ENCODE measurements around the gene FAM131C. TPM values are rescaled to one million over a fixed set of nuclear protein-coding genes. Genes with fewer than 3 reads are reported as not detected.

The FAM131C gene
- total and polyA plus RNA-seq, 10 of the 15 experiments (the other 5 are each of a cell fraction or from before 2014, with no cell fraction given), result 0.03 TPM; not detected in 9

DNA sequence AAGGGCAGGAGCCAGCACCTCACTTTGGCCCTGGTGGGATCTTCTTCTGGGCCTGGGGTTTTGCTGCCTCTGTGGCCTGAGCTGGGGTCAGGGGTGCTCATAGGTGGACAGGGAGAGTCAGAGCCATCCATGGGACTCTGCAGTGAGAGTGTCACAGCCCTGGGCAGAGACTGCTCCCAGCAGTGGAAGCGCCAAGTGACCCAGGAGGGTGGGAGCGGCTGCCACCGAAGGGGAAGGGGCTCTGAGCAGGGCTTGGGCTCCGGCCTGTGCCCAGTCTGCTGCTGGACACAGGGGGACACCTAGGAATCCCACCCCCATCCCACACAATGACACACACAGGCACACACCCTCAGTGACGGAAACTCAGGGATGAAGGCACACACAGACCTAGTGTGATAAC, 29.5 kb downstream of the FAM131C start:
- ChIA-PET POLR2A (no interaction called here), RAD21 (ENCODE audit: unreplicated experiment) (interaction anchor here (0.6 kb wide), 1 partner anchor 88 kb away, joined by 3 read pairs; no protein-coding TSS in a partner anchor), CTCF (interaction anchor here (1.2 to 1.9 kb wide), 2 partner anchors 37 to 229 kb away, joined by 3 to 5 read pairs; no protein-coding TSS in a partner anchor), SMC1A (ENCODE audit: uncharacterized antibody, unreplicated experiment) (no interaction called here)
- in situ Hi-C loops (cut with MboI), result no loop called here
- Histone ChIP-seq H3K27me3 (replicated peaks in 1 of 2; ENCODE audit: control insufficient read depth in 2 of 2, insufficient read depth in 2 of 2, low read length in 1 of 2) (no peaks in the 10 kb centered on the region; a peak in 2 of 4 replicates), H3K4me3 (no peak overlapping the region), H3K4me2 (ENCODE audit: control insufficient read depth, insufficient read depth) (no peak overlapping the region), H3K79me2 (ENCODE audit: control insufficient read depth, insufficient read depth, low read length) (no peaks in the 10 kb centered on the region), H4K20me1 (ENCODE audit: control insufficient read depth, insufficient read depth) (no peaks in the 10 kb centered on the region), H3K9me3 (replicated peaks; ENCODE audit: control insufficient read depth, insufficient read depth, low read length) (no peaks in the 10 kb centered on the region), H3K36me3 (ENCODE audit: control insufficient read depth in 2 of 2, insufficient read depth in 2 of 2, low read length in 1 of 2) (no peaks in the 10 kb centered on the region), H3K27ac (ENCODE audit: control insufficient read depth, insufficient read depth) (no peak overlapping the region), H3K9ac (ENCODE audit: control insufficient read depth, insufficient read depth, low read length) (no peak overlapping the region), H2AFZ (ENCODE audit: control insufficient read depth, low read depth, low read length) (no peak overlapping the region), H3K4me1 (ENCODE audit: control insufficient read depth, insufficient read depth, low read length) (no peaks in the 10 kb centered on the region)
- WGBS (ENCODE audit: insufficient coverage, insufficient replicate concordance, low lambda C conversion rate, missing lambda C conversion rate), result 53% methylated on average over 5 of the region's 5 CpGs
- intact Hi-C loops (cut with micrococcal nuclease; ENCODE audit: unreplicated experiment), result no loop called here
- TF ChIP-seq, protein P1, sequence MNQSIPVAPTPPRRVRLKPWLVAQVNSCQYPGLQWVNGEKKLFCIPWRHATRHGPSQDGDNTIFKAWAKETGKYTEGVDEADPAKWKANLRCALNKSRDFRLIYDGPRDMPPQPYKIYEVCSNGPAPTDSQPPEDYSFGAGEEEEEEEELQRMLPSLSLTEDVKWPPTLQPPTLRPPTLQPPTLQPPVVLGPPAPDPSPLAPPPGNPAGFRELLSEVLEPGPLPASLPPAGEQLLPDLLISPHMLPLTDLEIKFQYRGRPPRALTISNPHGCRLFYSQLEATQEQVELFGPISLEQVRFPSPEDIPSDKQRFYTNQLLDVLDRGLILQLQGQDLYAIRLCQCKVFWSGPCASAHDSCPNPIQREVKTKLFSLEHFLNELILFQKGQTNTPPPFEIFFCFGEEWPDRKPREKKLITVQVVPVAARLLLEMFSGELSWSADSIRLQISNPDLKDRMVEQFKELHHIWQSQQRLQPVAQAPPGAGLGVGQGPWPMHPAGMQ (IDR thresholded peaks at IDR 0.05; ENCODE audit: borderline replicate concordance), result no peak
- TF ChIP-seq CBX3 (IDR thresholded peaks at IDR 0.05; ENCODE audit: borderline replicate concordance, low read depth) (no peak), IRF4 (IDR thresholded peaks at IDR 0.05; ENCODE audit: low read depth, low read length) (no peak), FOXM1 (IDR thresholded peaks at IDR 0.05; ENCODE audit: low read depth, low read length) (no peak), HDAC6 (IDR thresholded peaks at IDR 0.05; ENCODE audit: unreplicated experiment) (no peak), MEF2B (IDR thresholded peaks at IDR 0.05; ENCODE audit: partially characterized antibody, poor library complexity, severe bottlenecking) (no peak), POLR2AphosphoS5 (IDR thresholded peaks at IDR 0.05; ENCODE audit: low read length) (no peak)
- TF ChIP-seq, protein P2, sequence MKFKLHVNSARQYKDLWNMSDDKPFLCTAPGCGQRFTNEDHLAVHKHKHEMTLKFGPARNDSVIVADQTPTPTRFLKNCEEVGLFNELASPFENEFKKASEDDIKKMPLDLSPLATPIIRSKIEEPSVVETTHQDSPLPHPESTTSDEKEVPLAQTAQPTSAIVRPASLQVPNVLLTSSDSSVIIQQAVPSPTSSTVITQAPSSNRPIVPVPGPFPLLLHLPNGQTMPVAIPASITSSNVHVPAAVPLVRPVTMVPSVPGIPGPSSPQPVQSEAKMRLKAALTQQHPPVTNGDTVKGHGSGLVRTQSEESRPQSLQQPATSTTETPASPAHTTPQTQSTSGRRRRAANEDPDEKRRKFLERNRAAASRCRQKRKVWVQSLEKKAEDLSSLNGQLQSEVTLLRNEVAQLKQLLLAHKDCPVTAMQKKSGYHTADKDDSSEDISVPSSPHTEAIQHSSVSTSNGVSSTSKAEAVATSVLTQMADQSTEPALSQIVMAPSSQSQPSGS (IDR thresholded peaks at IDR 0.05; ENCODE audit: low read length), result no peak
- TF ChIP-seq, protein P3, sequence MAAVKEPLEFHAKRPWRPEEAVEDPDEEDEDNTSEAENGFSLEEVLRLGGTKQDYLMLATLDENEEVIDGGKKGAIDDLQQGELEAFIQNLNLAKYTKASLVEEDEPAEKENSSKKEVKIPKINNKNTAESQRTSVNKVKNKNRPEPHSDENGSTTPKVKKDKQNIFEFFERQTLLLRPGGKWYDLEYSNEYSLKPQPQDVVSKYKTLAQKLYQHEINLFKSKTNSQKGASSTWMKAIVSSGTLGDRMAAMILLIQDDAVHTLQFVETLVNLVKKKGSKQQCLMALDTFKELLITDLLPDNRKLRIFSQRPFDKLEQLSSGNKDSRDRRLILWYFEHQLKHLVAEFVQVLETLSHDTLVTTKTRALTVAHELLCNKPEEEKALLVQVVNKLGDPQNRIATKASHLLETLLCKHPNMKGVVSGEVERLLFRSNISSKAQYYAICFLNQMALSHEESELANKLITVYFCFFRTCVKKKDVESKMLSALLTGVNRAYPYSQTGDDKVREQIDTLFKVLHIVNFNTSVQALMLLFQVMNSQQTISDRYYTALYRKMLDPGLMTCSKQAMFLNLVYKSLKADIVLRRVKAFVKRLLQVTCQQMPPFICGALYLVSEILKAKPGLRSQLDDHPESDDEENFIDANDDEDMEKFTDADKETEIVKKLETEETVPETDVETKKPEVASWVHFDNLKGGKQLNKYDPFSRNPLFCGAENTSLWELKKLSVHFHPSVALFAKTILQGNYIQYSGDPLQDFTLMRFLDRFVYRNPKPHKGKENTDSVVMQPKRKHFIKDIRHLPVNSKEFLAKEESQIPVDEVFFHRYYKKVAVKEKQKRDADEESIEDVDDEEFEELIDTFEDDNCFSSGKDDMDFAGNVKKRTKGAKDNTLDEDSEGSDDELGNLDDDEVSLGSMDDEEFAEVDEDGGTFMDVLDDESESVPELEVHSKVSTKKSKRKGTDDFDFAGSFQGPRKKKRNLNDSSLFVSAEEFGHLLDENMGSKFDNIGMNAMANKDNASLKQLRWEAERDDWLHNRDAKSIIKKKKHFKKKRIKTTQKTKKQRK (IDR thresholded peaks at IDR 0.05; ENCODE audit: low read depth, low read length), result no peak
- no peak for ATAC-seq
- FAIRE-seq, result no peak
- BruUV-seq (replicated peaks), result no TSS peak
- DNase-seq (ENCODE audit: low read depth, low spot score), result no peak

All from GM12878 (cell line).